Aortic smooth muscle cell (primary cell): Measurements from ENCODE around the gene EDNRA. TPM values are rescaled to one million over a fixed set of nuclear protein-coding genes. Genes with fewer than 3 reads are reported as not detected.

Experiments
- total RNA-seq: library from RNA; depleted of rRNA; stranded (reverse); fragments of >200 nt; gene quantifications from 2 replicates; pipeline ENCODE4 v1.2.3, GENCODE V29; 2014

EDNRA gene
- total RNA-seq: 8.1 and 10.7 TPM in 2 replicates

DNA sequence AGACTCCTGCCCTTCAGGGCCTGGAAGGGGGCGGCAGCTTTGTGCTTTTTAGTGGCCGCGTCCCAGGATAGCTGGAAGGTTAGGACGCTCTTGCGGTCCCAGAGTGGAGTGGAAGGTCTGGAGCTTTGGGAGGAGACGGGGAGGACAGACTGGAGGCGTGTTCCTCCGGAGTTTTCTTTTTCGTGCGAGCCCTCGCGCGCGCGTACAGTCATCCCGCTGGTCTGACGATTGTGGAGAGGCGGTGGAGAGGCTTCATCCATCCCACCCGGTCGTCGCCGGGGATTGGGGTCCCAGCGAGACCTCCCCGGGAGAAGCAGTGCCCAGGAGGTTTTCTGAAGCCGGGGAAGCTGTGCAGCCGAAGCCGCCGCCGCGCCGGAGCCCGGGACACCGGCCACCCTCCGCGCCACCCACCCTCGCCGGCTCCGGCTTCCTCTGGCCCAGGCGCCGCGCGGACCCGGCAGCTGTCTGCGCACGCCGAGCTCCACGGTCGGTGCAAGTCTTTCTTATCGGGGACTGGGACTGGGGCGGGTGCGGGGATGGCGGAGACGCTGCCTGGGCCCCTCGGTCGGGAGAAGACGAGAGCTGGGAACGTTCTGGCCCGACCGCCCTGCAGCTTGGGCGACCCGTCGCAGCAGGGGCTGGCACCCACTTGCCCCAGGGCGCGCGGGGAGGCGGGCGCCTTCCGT, at the start of gene EDNRA:
Gene EDNRA (plus strand): TSS at position 207 of the 686 bp plus-strand sequence. CDS start 4,585 bp downstream, outside the sequence.

Other genes with a start within 250 kb of the EDNRA start
- gene TMEM184C, start 136.3 kb downstream of the EDNRA start, total RNA-seq: 34.3 and 38.3 TPM in 2 replicates
- gene PRMT9, start 203.1 kb downstream of the EDNRA start, total RNA-seq: 11.1 and 11.3 TPM in 2 replicates